SK-N-MC (cell line): ENCODE data around the gene FER.

Source experiments
- EZH2 ChIP-seq: fragments of 200-600 bp; sonication (generic); IDR thresholded peaks from one replicate; pipeline ENCODE4 v1.6.1; 2017; ENCODE audit warnings: antibody characterized with exemption
- POLR2AphosphoS5 ChIP-seq: IDR thresholded peaks from 2 replicates; pipeline ENCODE4 v1.6.1; 2012; ENCODE audit warnings: mild to moderate bottlenecking, low read depth, low read length, borderline replicate concordance

GRCh38 chr5:108942701-108943100 lies 195.0 kb downstream of the FER start:
- no peak; the same call in 1 of the 2 replicates for TF ChIP-seq POLR2AphosphoS5
- TF ChIP-seq EZH2, result no peak
